Measurements from ENCODE around the gene ALDH4A1. TPM values are rescaled to one million over a fixed set of nuclear protein-coding genes. Genes with fewer than 3 reads are reported as not detected.

ALDH4A1 gene
- total RNA-seq, 1 experiment from 2014 or later = 31.0 TPM

GRCh38 chr1:18927654-18928272, 25.4 kb upstream of the ALDH4A1 start:
- CTCF ChIA-PET = interaction anchor here (0.5 to 2.9 kb wide), 4 partner anchors 14 to 1285 kb away, joined by 3 to 25 read pairs (median 12); no protein-coding TSS in a partner anchor
- POLR2A ChIA-PET = no interaction called here
- H3K4me3 Mint-ChIP-seq = no peak overlapping the region
- H3K27me3 Mint-ChIP-seq (ENCODE audit: low read depth) = no peaks in the 10 kb centered on the region
- no peak for TF ChIP-seq ZSCAN18 (CRISPR knock-in tag; IDR thresholded peaks at IDR 0.05)
- no peak for TF ChIP-seq JAZF1 (CRISPR knock-in tag; IDR thresholded peaks at IDR 0.05)
- TF ChIP-seq HMGXB4 (CRISPR knock-in tag; IDR thresholded peaks at IDR 0.05) = no peak
- TF ChIP-seq ZNF425 (CRISPR knock-in tag; conservative IDR thresholded peaks at IDR 0.05) = no peak
- TF ChIP-seq TP53 (CRISPR knock-in tag; IDR thresholded peaks at IDR 0.05) = no peak
- TF ChIP-seq NR1H2 (CRISPR knock-in tag; IDR thresholded peaks at IDR 0.05) = no peak
- TF ChIP-seq ELF4 (CRISPR knock-in tag; IDR thresholded peaks at IDR 0.05; ENCODE audit: low read depth) = no peak
- no peak for TF ChIP-seq TEAD1 (CRISPR knock-in tag; IDR thresholded peaks at IDR 0.05)
- TF ChIP-seq PREB (CRISPR knock-in tag; IDR thresholded peaks at IDR 0.05; ENCODE audit: borderline replicate concordance) = no peak
- no peak for TF ChIP-seq CREM (CRISPR knock-in tag; IDR thresholded peaks at IDR 0.05)
- no peak for TF ChIP-seq ZNF396 (CRISPR knock-in tag; IDR thresholded peaks at IDR 0.05; ENCODE audit: borderline replicate concordance)
- no peak for TF ChIP-seq ATF1 (CRISPR knock-in tag; IDR thresholded peaks at IDR 0.05)
- TF ChIP-seq SMAD3 (CRISPR knock-in tag; IDR thresholded peaks at IDR 0.05; ENCODE audit: borderline replicate concordance) = no peak
- no peak for TF ChIP-seq ZMAT4 (CRISPR knock-in tag; IDR thresholded peaks at IDR 0.05)
- TF ChIP-seq ZNF512 (CRISPR knock-in tag; IDR thresholded peaks at IDR 0.05; ENCODE audit: borderline replicate concordance) = no peak
- no peak for TF ChIP-seq ZNF317 (CRISPR knock-in tag; IDR thresholded peaks at IDR 0.05; ENCODE audit: borderline replicate concordance, low read depth)
- TF ChIP-seq CBFB (CRISPR knock-in tag; IDR thresholded peaks at IDR 0.05; ENCODE audit: low read depth) = no peak
- no peak for TF ChIP-seq GRHL2 (CRISPR knock-in tag; IDR thresholded peaks at IDR 0.05; ENCODE audit: insufficient replicate concordance, severe bottlenecking)
- TF ChIP-seq ZNF423 (CRISPR knock-in tag; IDR thresholded peaks at IDR 0.05) = no peak
- H3K36me3 Mint-ChIP-seq = no peaks in the 10 kb centered on the region
- no peak overlapping the region for H3K27ac Mint-ChIP-seq
- peaks cover 37% of the 10 kb centered on the region for H3K4me1 Mint-ChIP-seq
- no peak for DNase-seq (ENCODE audit: low spot score)
- peak; percentile 13; the same call in 1 of the 2 replicates for ATAC-seq
- H3K9me3 Mint-ChIP-seq = no peaks in the 10 kb centered on the region
